NT2/D1 (cell line): ENCODE results near the gene ETS1.

ENCODE experiments used
- SUZ12 ChIP-seq: IDR thresholded peaks from 2 replicates; pipeline ENCODE4 v1.6.1; 2011; ENCODE audit not compliant: insufficient read length, insufficient read depth; ENCODE audit errors: extremely low read depth
- ZNF274 ChIP-seq: IDR thresholded peaks from 2 replicates; pipeline ENCODE4 v1.6.1; 2011; ENCODE audit warnings: mild to moderate bottlenecking, low read depth, low read length

- TF ChIP-seq ZNF274 (no peak), SUZ12 (no peak)
Observed at GRCh38 chr11:128618603-128619002, 31.2 kb upstream of the ETS1 start.
